ENCODE results near the gene MAP3K5. TPM values are rescaled to one million over a fixed set of nuclear protein-coding genes. Genes with fewer than 3 reads are reported as not detected.

MAP3K5 gene
- total and polyA plus RNA-seq, 9 of the 15 experiments (the other 6 are each of a cell fraction or from before 2014, with no cell fraction given), result 2.2 to 13.0 (median 9.9) TPM

DNA sequence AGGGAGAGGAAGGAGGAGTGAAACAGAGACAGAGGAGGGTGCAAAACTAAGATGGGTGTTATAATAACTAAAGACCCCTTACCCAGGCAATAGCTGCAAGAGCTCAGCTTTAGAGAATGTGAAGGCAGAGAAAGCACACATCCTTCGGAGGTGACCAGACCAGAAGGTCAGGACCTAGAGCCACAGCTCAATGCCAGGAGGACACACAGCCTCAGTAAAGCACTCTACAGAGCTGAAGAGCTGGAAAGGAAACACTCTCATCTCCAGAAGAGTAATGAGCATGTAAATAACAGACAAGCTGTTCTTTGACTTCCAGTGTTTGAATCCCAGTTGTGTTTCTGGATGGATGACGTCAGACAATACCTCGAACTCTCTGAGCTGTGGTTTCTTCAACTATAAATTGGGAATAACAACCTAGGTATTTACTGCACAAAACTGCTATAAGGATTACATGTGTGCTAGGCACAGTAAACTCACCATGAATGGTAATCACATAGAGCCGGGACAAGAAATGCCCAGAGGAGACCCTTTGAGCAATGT lies 63.2 kb downstream of the MAP3K5 start (continued):
- TF ChIP-seq ZNF699 (CRISPR knock-in tag; IDR thresholded peaks at IDR 0.05; ENCODE audit: insufficient replicate concordance) (no peak), CHD2 (IDR thresholded peaks at IDR 0.05; ENCODE audit: low read depth, low read length) (no peak), ZNF24 (IDR thresholded peaks at IDR 0.05) (no peak)

DNA sequence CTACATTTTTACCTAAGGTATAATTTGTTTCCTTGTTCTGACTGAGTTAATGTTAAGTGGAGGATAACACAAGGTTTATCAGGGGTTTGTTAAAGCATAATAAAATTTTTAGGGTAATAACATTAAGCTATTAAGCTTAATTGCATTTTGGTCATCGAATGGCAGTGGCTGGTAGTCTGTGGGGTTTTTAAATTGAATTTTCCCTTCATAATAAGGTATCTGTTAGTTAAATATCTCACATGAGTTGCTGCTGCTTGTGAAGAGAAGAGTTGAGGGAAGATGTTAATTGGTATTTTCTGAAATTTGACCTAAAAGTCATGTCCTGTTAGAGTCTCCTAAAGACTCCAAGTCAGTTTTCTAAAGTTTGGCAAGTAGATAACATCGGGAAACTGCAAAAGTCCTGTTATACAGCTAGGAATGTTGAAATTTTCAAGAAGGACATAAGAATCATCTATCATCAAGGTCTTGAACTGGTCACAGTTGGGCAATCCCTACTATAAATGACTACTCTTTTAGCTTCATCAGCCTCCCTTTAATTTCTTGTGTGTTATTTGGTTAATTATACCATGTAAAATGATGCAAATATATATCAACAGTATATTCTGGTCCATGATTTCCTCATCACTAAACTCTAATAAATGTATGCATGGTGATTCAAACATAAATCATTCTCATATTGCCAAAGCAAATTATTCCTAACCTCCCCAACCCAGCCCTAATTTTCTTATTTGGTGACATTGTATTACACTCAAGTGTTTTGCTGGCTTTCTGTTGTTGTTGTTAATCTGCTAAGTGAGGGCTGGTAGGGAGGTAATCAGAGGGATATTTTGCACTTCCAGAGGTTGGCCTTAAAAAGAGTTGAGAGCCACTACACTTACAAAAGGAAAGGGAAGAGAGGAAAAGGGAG lies 64.0 kb downstream of the MAP3K5 start:
- no peak overlapping the region for H3K4me3 ChIP-seq
- DNase-seq (ENCODE audit: extremely low read depth in 1 of 4, low spot score in 3 of 4), result no peak
- H3K9me3 ChIP-seq (replicated peaks; ENCODE audit: control insufficient read depth, insufficient read depth, low read depth, low read length), result no peaks in the 10 kb centered on the region
- H3K27ac ChIP-seq (ENCODE audit: extremely low read depth, low read depth, low read length), result no peak overlapping the region
- no peak for ATAC-seq
- POLR2A ChIA-PET, result interaction anchor here (0.9 kb wide), 1 partner anchor 10 kb away, joined by 3 read pairs; no protein-coding TSS in a partner anchor
- CTCF ChIA-PET (ENCODE audit: low intra/inter-chr PET ratio), result no interaction called here
- H3K27me3 ChIP-seq (ENCODE audit: control insufficient read depth in 2 of 2, insufficient read depth in 2 of 2, low read length in 2 of 2), result no peaks in the 10 kb centered on the region
- no peak overlapping the region for H3K4me2 ChIP-seq (ENCODE audit: insufficient read depth, low read length)
- no peak for FAIRE-seq
- no peaks in the 10 kb centered on the region for H4K20me1 ChIP-seq (replicated peaks; ENCODE audit: control insufficient read depth, insufficient read depth, low read length)
- intact Hi-C loops (cut with micrococcal nuclease), result no loop called here
- in situ Hi-C loops (cut with MboI), result no loop called here
- peaks cover 0 to 13% of the 10 kb centered on the region in 2 experiments; a peak in 2 of 5 replicates for H3K4me1 ChIP-seq (replicated peaks in 1 of 2; ENCODE audit: control insufficient read depth in 2 of 2, insufficient read depth in 2 of 2, low read length in 2 of 2)
- peaks cover 53% of the 10 kb centered on the region for H3K79me2 ChIP-seq (ENCODE audit: control insufficient read depth, insufficient read depth, low read length)
- BruUV-seq (replicated peaks), result no TSS peak
- no peaks in the 10 kb centered on the region for H3K9me1 ChIP-seq (ENCODE audit: control insufficient read depth, insufficient read depth, low read length)
- no peaks in the 10 kb centered on the region; the same call in 2 of the 3 replicates for H3K36me3 ChIP-seq (ENCODE audit: control insufficient read depth, insufficient read depth, low read length)
- no peak overlapping the region for H2AFZ ChIP-seq (ENCODE audit: low read depth, low read length)
- 34% methylated on average over 2 of the region's 2 CpGs for WGBS (ENCODE audit: insufficient coverage, low coverage, missing lambda C conversion rate)
- no peak overlapping the region for H3K9ac ChIP-seq (ENCODE audit: insufficient read depth in 1 of 2, low read depth in 2 of 2, low read length in 2 of 2)
- TF ChIP-seq ZKSCAN1 (IDR thresholded peaks at IDR 0.05; ENCODE audit: low read depth, low read length) (no peak), TAF9B (IDR thresholded peaks at IDR 0.05; ENCODE audit: partially characterized antibody) (no peak), ZBTB34 (CRISPR knock-in tag; IDR thresholded peaks at IDR 0.05) (no peak), ZBTB26 (CRISPR knock-in tag; IDR thresholded peaks at IDR 0.05) (no peak), CEBPB (tag; IDR thresholded peaks at IDR 0.05) (peak; percentile 61; the same call in 1 of the 2 replicates), LEF1 (IDR thresholded peaks at IDR 0.05) (no peak), CEBPG (CRISPR knock-in tag; IDR thresholded peaks at IDR 0.05) (no peak), CEBPG (tag; conservative IDR thresholded peaks at IDR 0.05 in 1 of 2, IDR thresholded peaks at IDR 0.05 in 1 of 2) (peak in 1 of 2 experiments; percentile 19; a peak in 1 of 4 replicates)
- TF ChIP-seq, protein P1, sequence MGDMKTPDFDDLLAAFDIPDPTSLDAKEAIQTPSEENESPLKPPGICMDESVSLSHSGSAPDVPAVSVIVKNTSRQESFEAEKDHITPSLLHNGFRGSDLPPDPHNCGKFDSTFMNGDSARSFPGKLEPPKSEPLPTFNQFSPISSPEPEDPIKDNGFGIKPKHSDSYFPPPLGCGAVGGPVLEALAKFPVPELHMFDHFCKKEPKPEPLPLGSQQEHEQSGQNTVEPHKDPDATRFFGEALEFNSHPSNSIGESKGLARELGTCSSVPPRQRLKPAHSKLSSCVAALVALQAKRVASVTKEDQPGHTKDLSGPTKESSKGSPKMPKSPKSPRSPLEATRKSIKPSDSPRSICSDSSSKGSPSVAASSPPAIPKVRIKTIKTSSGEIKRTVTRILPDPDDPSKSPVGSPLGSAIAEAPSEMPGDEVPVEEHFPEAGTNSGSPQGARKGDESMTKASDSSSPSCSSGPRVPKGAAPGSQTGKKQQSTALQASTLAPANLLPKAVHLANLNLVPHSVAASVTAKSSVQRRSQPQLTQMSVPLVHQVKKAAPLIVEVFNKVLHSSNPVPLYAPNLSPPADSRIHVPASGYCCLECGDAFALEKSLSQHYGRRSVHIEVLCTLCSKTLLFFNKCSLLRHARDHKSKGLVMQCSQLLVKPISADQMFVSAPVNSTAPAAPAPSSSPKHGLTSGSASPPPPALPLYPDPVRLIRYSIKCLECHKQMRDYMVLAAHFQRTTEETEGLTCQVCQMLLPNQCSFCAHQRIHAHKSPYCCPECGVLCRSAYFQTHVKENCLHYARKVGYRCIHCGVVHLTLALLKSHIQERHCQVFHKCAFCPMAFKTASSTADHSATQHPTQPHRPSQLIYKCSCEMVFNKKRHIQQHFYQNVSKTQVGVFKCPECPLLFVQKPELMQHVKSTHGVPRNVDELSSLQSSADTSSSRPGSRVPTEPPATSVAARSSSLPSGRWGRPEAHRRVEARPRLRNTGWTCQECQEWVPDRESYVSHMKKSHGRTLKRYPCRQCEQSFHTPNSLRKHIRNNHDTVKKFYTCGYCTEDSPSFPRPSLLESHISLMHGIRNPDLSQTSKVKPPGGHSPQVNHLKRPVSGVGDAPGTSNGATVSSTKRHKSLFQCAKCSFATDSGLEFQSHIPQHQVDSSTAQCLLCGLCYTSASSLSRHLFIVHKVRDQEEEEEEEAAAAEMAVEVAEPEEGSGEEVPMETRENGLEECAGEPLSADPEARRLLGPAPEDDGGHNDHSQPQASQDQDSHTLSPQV (IDR thresholded peaks at IDR 0.05), result no peak
